SK-N-SH treated with all-trans-retinoic acid at 6 μM for 48 hours (cell line): Measurements from ENCODE around the gene MYH14.

Experiments used
- ARNTL ChIP-seq: fragments of 450-650 bp; formaldehyde crosslinking; IDR thresholded peaks from 2 replicates; pipeline ENCODE4 v1.5.0; 2020; ENCODE audit warnings: low read depth, mild to moderate bottlenecking, moderate library complexity, borderline replicate concordance
- ISL1 ChIP-seq: fragments of 250-450 bp; sonication (Bioruptor Pico); IDR thresholded peaks from 2 replicates; pipeline ENCODE4 v2.1.2; 2022; ENCODE audit warnings: mild to moderate bottlenecking, moderate library complexity
- TCF4 ChIP-seq: fragments of 250-450 bp; sonication (Bioruptor Pico); IDR thresholded peaks from 2 replicates; pipeline ENCODE4 v1.8.0; 2021; ENCODE audit warnings: mild to moderate bottlenecking, moderate library complexity, borderline replicate concordance
- ZFP3 ChIP-seq: fragments of 250-450 bp; sonication (Bioruptor Pico); IDR thresholded peaks from 2 replicates; pipeline ENCODE4 v1.5.0; 2020; ENCODE audit warnings: mild to moderate bottlenecking, moderate library complexity
- ZNF70 ChIP-seq: fragments of 450-650 bp; formaldehyde crosslinking; IDR thresholded peaks from 2 replicates; pipeline ENCODE4 v1.5.0; 2020; ENCODE audit warnings: mild to moderate bottlenecking, moderate library complexity
- ZNF8 ChIP-seq: fragments of 450-650 bp; formaldehyde crosslinking; IDR thresholded peaks from 2 replicates; pipeline ENCODE4 v1.5.0; 2020; ENCODE audit warnings: mild to moderate bottlenecking, moderate library complexity
- TF ChIP-seq, protein P1 (sequence below): fragments of 250-450 bp; sonication (Bioruptor Pico); IDR thresholded peaks from 2 replicates; pipeline ENCODE4 v1.5.1; 2020; ENCODE audit warnings: low read depth, mild to moderate bottlenecking, moderate library complexity
- TF ChIP-seq, protein P2 (sequence below): fragments of 250-450 bp; sonication (Bioruptor Pico); IDR thresholded peaks from 2 replicates; pipeline ENCODE4 v1.5.1; 2021; ENCODE audit warnings: mild to moderate bottlenecking, moderate library complexity
- TF ChIP-seq, protein P3 (sequence below): fragments of 250-450 bp; sonication (Bioruptor Pico); IDR thresholded peaks from 2 replicates; pipeline ENCODE4 v1.5.0; 2020; ENCODE audit warnings: mild to moderate bottlenecking, moderate library complexity

DNA sequence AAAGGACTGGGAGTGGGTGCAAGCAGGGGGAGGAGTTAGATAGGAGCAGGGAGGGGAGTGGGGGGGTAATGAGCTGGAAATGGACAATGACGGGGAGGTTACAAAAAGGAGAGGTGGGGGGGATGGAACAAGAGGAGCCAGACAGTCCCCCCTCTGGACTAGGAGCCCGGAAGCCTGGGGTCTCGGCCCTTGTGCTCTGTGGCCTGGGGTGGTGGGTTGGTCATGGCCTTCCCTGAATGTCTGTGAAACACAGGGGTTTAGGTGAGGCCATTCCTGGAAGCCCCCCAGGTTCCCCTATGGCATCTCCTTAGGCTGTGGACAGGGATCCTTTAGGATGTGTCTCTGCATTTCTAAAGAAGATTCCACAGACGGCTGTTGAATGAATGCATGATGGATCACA, 113.7 kb downstream of the MYH14 start:
- TF ChIP-seq, protein P1, sequence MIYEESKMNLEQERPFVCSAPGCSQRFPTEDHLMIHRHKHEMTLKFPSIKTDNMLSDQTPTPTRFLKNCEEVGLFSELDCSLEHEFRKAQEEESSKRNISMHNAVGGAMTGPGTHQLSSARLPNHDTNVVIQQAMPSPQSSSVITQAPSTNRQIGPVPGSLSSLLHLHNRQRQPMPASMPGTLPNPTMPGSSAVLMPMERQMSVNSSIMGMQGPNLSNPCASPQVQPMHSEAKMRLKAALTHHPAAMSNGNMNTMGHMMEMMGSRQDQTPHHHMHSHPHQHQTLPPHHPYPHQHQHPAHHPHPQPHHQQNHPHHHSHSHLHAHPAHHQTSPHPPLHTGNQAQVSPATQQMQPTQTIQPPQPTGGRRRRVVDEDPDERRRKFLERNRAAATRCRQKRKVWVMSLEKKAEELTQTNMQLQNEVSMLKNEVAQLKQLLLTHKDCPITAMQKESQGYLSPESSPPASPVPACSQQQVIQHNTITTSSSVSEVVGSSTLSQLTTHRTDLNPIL, result no peak
- TF ChIP-seq ZFP3 (CRISPR knock-in tag) (no peak), ZNF8 (CRISPR knock-in tag) (no peak), ISL1 (CRISPR knock-in tag) (no peak), TCF4 (CRISPR knock-in tag) (no peak), ARNTL (no peak), ZNF70 (CRISPR knock-in tag) (no peak)
- TF ChIP-seq, protein P2, sequence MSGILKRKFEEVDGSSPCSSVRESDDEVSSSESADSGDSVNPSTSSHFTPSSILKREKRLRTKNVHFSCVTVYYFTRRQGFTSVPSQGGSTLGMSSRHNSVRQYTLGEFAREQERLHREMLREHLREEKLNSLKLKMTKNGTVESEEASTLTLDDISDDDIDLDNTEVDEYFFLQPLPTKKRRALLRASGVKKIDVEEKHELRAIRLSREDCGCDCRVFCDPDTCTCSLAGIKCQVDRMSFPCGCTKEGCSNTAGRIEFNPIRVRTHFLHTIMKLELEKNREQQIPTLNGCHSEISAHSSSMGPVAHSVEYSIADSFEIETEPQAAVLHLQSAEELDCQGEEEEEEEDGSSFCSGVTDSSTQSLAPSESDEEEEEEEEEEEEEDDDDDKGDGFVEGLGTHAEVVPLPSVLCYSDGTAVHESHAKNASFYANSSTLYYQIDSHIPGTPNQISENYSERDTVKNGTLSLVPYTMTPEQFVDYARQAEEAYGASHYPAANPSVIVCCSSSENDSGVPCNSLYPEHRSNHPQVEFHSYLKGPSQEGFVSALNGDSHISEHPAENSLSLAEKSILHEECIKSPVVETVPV (CRISPR knock-in tag), result no peak
- TF ChIP-seq, protein P3, sequence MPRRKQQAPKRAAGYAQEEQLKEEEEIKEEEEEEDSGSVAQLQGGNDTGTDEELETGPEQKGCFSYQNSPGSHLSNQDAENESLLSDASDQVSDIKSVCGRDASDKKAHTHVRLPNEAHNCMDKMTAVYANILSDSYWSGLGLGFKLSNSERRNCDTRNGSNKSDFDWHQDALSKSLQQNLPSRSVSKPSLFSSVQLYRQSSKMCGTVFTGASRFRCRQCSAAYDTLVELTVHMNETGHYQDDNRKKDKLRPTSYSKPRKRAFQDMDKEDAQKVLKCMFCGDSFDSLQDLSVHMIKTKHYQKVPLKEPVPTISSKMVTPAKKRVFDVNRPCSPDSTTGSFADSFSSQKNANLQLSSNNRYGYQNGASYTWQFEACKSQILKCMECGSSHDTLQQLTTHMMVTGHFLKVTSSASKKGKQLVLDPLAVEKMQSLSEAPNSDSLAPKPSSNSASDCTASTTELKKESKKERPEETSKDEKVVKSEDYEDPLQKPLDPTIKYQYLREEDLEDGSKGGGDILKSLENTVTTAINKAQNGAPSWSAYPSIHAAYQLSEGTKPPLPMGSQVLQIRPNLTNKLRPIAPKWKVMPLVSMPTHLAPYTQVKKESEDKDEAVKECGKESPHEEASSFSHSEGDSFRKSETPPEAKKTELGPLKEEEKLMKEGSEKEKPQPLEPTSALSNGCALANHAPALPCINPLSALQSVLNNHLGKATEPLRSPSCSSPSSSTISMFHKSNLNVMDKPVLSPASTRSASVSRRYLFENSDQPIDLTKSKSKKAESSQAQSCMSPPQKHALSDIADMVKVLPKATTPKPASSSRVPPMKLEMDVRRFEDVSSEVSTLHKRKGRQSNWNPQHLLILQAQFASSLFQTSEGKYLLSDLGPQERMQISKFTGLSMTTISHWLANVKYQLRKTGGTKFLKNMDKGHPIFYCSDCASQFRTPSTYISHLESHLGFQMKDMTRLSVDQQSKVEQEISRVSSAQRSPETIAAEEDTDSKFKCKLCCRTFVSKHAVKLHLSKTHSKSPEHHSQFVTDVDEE (CRISPR knock-in tag), result no peak
